Measurements from ENCODE around the gene ZNF559. TPM values are rescaled to one million over a fixed set of nuclear protein-coding genes. Genes with fewer than 3 reads are reported as not detected.
"Not testable (repeated sequence)": the region's sequence is repeated elsewhere in the genome, so short reads cannot be mapped to it uniquely, and the experiment has no call there.

ZNF559 gene
- total RNA-seq, 2 experiments from 2014 or later = 13.3 to 18.0 TPM

GRCh38 chr19:9321338-9321737 lies 2.6 kb upstream of the ZNF559 start:
- H3K27ac Mint-ChIP-seq = no peak overlapping the region
- no peak overlapping the region for H3K4me3 Mint-ChIP-seq
- ATAC-seq (no peak), DNase-seq (no peak)
- H3K9me3 Mint-ChIP-seq (ENCODE audit: insufficient read depth) = peaks cover 27% of the 10 kb centered on the region
- ChIA-PET CTCF (no interaction called here), POLR2A (no interaction called here)
- peaks cover 33% of the 10 kb centered on the region for H3K36me3 Mint-ChIP-seq (ENCODE audit: low read depth)
- H3K27me3 Mint-ChIP-seq (ENCODE audit: low read depth) = no peaks in the 10 kb centered on the region
- H3K4me1 Mint-ChIP-seq (ENCODE audit: low read depth) = peaks cover 29% of the 10 kb centered on the region

DNA sequence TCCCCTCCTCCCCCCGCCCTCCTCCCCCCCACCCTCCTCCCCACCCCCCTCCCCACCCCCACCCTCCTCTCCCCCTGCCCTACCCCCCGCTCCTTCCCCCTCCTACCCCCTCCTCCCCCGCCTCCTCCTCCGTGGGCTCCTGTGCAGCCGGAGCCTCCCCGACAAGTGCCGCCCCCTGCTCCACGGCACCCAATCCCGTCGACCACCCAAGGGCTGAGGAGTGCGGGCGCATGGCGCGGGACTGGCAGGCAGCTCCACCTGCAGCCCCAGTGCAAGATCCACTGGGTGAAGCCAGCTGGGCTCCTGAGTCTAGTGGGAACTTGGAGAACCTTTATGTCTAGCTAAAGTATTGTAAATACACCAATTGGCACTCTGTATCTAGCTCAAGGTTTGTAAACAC lies 2.2 kb upstream of the ZNF559 start:
- peaks cover 29% of the 10 kb centered on the region for H3K9me3 Mint-ChIP-seq (ENCODE audit: insufficient read depth)
- ATAC-seq; H3K27me3 Mint-ChIP-seq (ENCODE audit: low read depth); H3K4me3 Mint-ChIP-seq; CTCF ChIA-PET; POLR2A ChIA-PET; DNase-seq; H3K27ac Mint-ChIP-seq: not testable (repeated sequence)
- H3K4me1 Mint-ChIP-seq (ENCODE audit: low read depth) = peaks cover 30% of the 10 kb centered on the region
- H3K36me3 Mint-ChIP-seq (ENCODE audit: low read depth) = peaks cover 35% of the 10 kb centered on the region

DNA sequence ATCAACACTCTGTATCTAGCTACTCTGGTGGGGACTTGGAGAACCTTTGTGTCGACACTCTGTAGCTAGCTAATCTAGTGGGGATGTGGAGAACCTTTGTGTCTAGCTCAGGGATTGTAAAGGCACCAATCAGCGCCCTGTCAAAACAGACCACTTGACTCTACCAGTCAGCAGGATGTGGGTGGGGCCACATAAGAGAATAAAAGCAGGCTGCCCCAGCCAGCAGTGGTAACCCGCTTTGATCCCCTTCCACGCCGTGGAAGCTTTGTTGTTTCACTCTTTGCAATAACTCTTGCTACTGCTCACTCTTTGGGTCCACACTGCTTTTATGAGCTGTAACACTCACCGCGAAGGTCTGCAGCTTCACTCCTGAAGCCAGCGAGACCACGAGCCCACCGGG lies 1.8 kb upstream of the ZNF559 start:
- CTCF ChIA-PET = interaction anchor here (1.0 to 2.1 kb wide), 2 partner anchors 9 to 12 kb away, joined by 3 to 9 read pairs; no protein-coding TSS in a partner anchor
- H3K9me3 Mint-ChIP-seq (ENCODE audit: insufficient read depth) = peaks cover 29% of the 10 kb centered on the region
- not testable (repeated sequence) for DNase-seq; H3K4me3 Mint-ChIP-seq; H3K27me3 Mint-ChIP-seq (ENCODE audit: low read depth); ATAC-seq
- H3K27ac Mint-ChIP-seq = peak overlapping the region; percentile 34
- H3K4me1 Mint-ChIP-seq (ENCODE audit: low read depth) = peaks cover 30% of the 10 kb centered on the region
- H3K36me3 Mint-ChIP-seq (ENCODE audit: low read depth) = peaks cover 37% of the 10 kb centered on the region
- POLR2A ChIA-PET = interaction anchor here (2.1 kb wide), 1 partner anchor 113 kb away, joined by 7 read pairs; the partner anchor contains the start of gene ZNF266

- POLR2A ChIA-PET = interaction anchor here (0.8 to 2.1 kb wide), 4 partner anchors 9 to 112 kb away, joined by 3 to 7 read pairs (median 4); partner anchors contain the start of gene ZNF266
- H3K4me1 Mint-ChIP-seq (ENCODE audit: low read depth) = peaks cover 30% of the 10 kb centered on the region
- peaks cover 46% of the 10 kb centered on the region for H3K36me3 Mint-ChIP-seq (ENCODE audit: low read depth)
- no peaks in the 10 kb centered on the region for H3K27me3 Mint-ChIP-seq (ENCODE audit: low read depth)
- ATAC-seq = peak; percentile 47
- peak overlapping the region; percentile 88 for H3K4me3 Mint-ChIP-seq
- peaks cover 34% of the 10 kb centered on the region for H3K9me3 Mint-ChIP-seq (ENCODE audit: insufficient read depth)
- H3K27ac Mint-ChIP-seq = peak overlapping the region; percentile 96
- CTCF ChIA-PET = interaction anchor here (0.6 to 2.1 kb wide), 5 partner anchors 10 to 1083 kb away, joined by 3 to 9 read pairs (median 4); partner anchors contain the start of gene ZNF266
- DNase-seq = peak; percentile 72
Measured at GRCh38 chr19:9323557-9323918, 441 bp upstream of the ZNF559 start.

- no peak for ATAC-seq
- Mint-ChIP-seq H3K4me1 (ENCODE audit: low read depth) (peaks cover 30% of the 10 kb centered on the region), H3K27me3 (ENCODE audit: low read depth) (no peaks in the 10 kb centered on the region), H3K4me3 (peak overlapping the region; percentile 88), H3K27ac (peak overlapping the region; percentile 96), H3K9me3 (ENCODE audit: insufficient read depth) (peaks cover 41% of the 10 kb centered on the region), H3K36me3 (ENCODE audit: low read depth) (peaks cover 57% of the 10 kb centered on the region)
- ChIA-PET CTCF (interaction anchor here (2.1 kb wide), 1 partner anchor 14 kb away, joined by 9 read pairs; no protein-coding TSS in a partner anchor), POLR2A (interaction anchor here (0.9 kb wide), 1 partner anchor 104 kb away, joined by 3 read pairs; no protein-coding TSS in a partner anchor)
- no peak for DNase-seq
Measured at GRCh38 chr19:9324584-9324962, 594 bp downstream of the ZNF559 start.

DNA sequence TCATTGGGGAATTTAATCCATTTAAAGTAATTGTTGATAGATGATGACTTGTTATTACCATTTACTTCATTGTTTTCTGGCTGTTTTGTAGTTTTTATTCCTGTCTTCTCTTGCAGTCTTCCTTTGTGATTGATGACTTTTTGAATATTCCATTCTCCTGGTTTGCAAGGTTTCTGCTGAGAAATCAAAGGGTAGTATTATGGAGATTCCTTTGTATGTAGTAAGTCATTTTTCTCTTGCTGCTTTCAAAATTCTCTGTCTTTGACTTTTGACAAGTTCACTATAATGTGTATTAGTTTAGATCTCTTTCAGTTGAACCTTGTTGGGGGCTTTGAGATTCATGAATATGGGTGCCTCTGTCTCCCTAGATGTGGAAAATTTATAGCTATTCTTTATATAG lies 6.0 kb downstream of the ZNF559 start:
- Mint-ChIP-seq H3K4me3 (no peak overlapping the region), H3K9me3 (ENCODE audit: insufficient read depth) (peaks cover 57% of the 10 kb centered on the region), H3K27ac (no peak overlapping the region), H3K4me1 (ENCODE audit: low read depth) (peaks cover 5% of the 10 kb centered on the region), H3K27me3 (ENCODE audit: low read depth) (no peaks in the 10 kb centered on the region), H3K36me3 (ENCODE audit: low read depth) (peaks cover 74% of the 10 kb centered on the region)
- POLR2A ChIA-PET = no interaction called here
- CTCF ChIA-PET = interaction anchor here (1.3 kb wide), 1 partner anchor 20 kb away, joined by 3 read pairs; no protein-coding TSS in a partner anchor
- DNase-seq = no peak
- no peak for ATAC-seq

DNA sequence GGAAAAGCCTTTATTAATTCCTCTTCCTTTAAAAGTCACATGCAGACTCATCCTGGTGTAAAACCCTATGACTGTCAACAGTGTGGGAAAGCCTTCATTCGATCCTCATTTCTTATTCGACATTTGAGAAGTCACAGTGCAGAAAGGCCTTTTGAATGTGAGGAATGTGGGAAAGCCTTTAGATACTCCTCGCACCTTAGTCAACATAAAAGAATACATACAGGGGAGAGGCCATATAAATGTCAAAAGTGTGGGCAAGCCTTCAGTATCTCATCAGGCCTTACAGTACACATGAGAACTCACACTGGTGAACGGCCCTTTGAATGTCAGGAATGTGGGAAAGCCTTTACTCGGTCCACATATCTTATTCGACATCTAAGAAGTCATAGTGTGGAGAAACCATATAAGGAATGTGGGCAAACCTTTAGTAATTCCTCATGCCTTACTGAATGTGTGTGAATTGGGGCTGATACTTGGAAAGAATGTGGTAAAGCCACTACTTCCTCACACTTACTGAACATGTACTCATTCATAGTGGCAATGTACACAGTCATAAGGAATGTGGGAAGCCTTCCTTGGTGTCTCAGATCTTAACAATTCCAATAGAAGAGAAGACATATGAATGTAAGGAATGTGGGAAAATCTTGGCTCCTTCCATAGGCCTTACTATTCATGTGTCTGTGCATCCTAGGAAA lies 18.8 kb downstream of the ZNF559 start:
- H3K4me1 Mint-ChIP-seq (ENCODE audit: low read depth) = no peaks in the 10 kb centered on the region
- POLR2A ChIA-PET = no interaction called here

DNA sequence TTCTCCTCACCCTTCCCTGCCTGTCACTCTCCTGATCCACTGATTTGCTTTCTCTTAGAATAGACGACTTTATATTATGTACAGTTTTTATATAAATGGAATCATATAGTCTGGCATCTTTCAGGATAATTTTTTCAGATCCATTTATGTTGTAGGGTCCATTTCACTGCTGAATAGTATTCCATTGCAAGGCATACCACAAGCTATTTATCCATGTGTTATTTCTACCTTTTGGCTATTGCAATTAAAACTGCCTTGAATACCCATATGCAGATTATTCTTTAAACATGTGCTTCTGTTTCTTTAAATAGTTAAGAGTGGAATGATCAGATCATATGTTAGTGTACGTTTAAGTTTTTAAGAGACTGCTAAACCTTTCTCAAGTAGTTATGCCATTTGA lies 21.0 kb downstream of the ZNF559 start:
- DNase-seq (no peak), ATAC-seq (no peak)
- Mint-ChIP-seq H3K27ac (no peak overlapping the region), H3K4me1 (ENCODE audit: low read depth) (no peaks in the 10 kb centered on the region), H3K36me3 (ENCODE audit: low read depth) (peaks cover 55% of the 10 kb centered on the region), H3K27me3 (ENCODE audit: low read depth) (no peaks in the 10 kb centered on the region), H3K4me3 (no peak overlapping the region), H3K9me3 (ENCODE audit: insufficient read depth) (peaks cover 76% of the 10 kb centered on the region)
- POLR2A ChIA-PET = no interaction called here
- CTCF ChIA-PET = no interaction called here

More for the DNA sequence above, 18.8 kb downstream of the ZNF559 start:
- CTCF ChIA-PET = no interaction called here
- H3K9me3 Mint-ChIP-seq (ENCODE audit: insufficient read depth) = peaks cover 79% of the 10 kb centered on the region
- no peak for ATAC-seq
- H3K27me3 Mint-ChIP-seq (ENCODE audit: low read depth) = no peaks in the 10 kb centered on the region
- H3K27ac Mint-ChIP-seq = no peak overlapping the region
- H3K36me3 Mint-ChIP-seq (ENCODE audit: low read depth) = peaks cover 67% of the 10 kb centered on the region
- no peak for DNase-seq
- H3K4me3 Mint-ChIP-seq = no peak overlapping the region

DNA sequence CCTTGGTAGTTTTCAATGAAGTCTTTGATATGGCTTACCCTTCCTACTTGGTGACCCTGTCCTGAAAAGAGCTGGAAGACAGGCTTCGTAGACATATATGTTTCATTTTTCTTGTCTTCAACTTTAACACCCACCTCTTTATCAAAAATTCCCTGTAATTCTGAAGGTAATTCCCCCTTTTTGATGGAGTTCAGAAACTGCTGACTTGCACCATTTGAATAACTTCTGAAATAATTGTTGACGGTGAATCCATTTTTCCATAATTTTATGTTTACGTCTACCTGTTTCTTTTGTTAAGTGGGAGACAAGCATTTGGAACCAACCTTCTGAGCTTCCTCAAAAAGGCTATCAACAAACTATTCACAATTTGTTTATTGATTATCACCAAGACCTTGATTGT lies 24.3 kb downstream of the ZNF559 start:
- ChIA-PET CTCF (no interaction called here), POLR2A (no interaction called here)
- ATAC-seq = no peak
- no peak overlapping the region for H3K27ac Mint-ChIP-seq
- no peaks in the 10 kb centered on the region for H3K4me1 Mint-ChIP-seq (ENCODE audit: low read depth)
- peaks cover 69% of the 10 kb centered on the region for H3K9me3 Mint-ChIP-seq (ENCODE audit: insufficient read depth)
- peaks cover 31% of the 10 kb centered on the region for H3K36me3 Mint-ChIP-seq (ENCODE audit: low read depth)
- DNase-seq = no peak
- H3K4me3 Mint-ChIP-seq = no peak overlapping the region
- H3K27me3 Mint-ChIP-seq (ENCODE audit: low read depth) = no peaks in the 10 kb centered on the region

DNA sequence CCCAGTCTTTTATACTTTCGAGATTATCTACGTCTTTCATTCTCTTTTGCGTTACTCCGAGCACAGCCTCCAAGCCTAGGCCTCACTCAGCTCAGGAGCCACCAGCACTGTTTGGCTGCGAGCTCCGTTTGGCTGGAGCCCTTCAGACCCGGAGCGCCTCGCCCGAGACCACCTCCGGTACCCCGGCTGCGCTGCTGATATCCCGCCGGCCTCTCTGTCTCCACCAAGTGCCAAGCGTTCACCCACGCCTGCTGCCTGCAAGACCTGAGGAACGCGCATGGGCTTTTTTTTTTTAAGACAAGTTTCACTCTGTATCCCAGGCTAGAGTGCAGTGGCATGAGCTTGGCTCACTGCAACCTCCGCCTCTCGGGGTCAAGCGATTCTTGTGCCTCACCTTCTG lies 24.7 kb downstream of the ZNF559 start:
- no peak for ATAC-seq
- no peak overlapping the region for H3K27ac Mint-ChIP-seq
- H3K4me3 Mint-ChIP-seq = no peak overlapping the region
- DNase-seq = no peak
- H3K4me1 Mint-ChIP-seq (ENCODE audit: low read depth) = no peaks in the 10 kb centered on the region
- H3K9me3 Mint-ChIP-seq (ENCODE audit: insufficient read depth) = peaks cover 65% of the 10 kb centered on the region
- H3K36me3 Mint-ChIP-seq (ENCODE audit: low read depth) = peaks cover 27% of the 10 kb centered on the region
- POLR2A ChIA-PET = no interaction called here
- CTCF ChIA-PET = no interaction called here
- no peaks in the 10 kb centered on the region for H3K27me3 Mint-ChIP-seq (ENCODE audit: low read depth)

DNA sequence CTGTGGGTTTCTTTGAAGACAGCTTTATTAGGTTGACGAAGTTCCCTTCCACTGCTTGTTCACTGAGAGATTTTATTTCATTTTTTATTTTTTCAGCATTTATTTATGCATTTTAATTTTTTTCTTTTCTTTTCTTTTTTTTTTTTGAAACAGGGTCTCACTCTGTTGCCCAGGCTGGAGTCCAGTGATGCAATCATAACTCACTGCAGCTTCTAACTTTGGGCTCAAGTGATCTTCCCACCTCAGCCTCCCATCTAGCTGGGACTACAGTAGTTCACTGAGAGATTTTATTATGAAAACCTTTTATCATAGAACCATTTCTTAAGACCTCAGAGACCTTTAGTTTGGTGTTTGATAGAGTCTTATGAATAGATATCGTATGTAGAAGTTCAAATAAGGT lies 28.5 kb downstream of the ZNF559 start:
- no peak overlapping the region for H3K4me3 Mint-ChIP-seq
- ATAC-seq (no peak), DNase-seq (no peak)
- peaks cover 17% of the 10 kb centered on the region for H3K36me3 Mint-ChIP-seq (ENCODE audit: low read depth)
- H3K4me1 Mint-ChIP-seq (ENCODE audit: low read depth) = no peaks in the 10 kb centered on the region
- no peaks in the 10 kb centered on the region for H3K27me3 Mint-ChIP-seq (ENCODE audit: low read depth)
- no peak overlapping the region for H3K27ac Mint-ChIP-seq
- ChIA-PET CTCF (no interaction called here), POLR2A (no interaction called here)
- H3K9me3 Mint-ChIP-seq (ENCODE audit: insufficient read depth) = peaks cover 44% of the 10 kb centered on the region

GRCh38 chr19:9353011-9353410 lies 29.0 kb downstream of the ZNF559 start:
- no peak for DNase-seq
- POLR2A ChIA-PET = no interaction called here
- Mint-ChIP-seq H3K9me3 (ENCODE audit: insufficient read depth) (peaks cover 50% of the 10 kb centered on the region), H3K27ac (no peak overlapping the region), H3K27me3 (ENCODE audit: low read depth) (no peaks in the 10 kb centered on the region), H3K36me3 (ENCODE audit: low read depth) (peaks cover 22% of the 10 kb centered on the region), H3K4me3 (no peak overlapping the region), H3K4me1 (ENCODE audit: low read depth) (no peaks in the 10 kb centered on the region)
- CTCF ChIA-PET = no interaction called here
- ATAC-seq = no peak
